Neuron (in vitro differentiated cells): ENCODE measurements around the gene MYO1H.
"Not testable (repeated sequence)": the region's sequence is repeated elsewhere in the genome, so short reads cannot be mapped to it uniquely, and the experiment has no call there.

Source experiments
- H2AFZ ChIP-seq: one replicate; pipeline ENCODE4 v1.6.1; 2013; ENCODE audit warnings: low read depth, mild to moderate bottlenecking, inconsistent platforms, low read length, moderate library complexity
- H3K27me3 ChIP-seq: one replicate; pipeline ENCODE4 v1.6.1; 2013; ENCODE audit warnings: low read length; ENCODE audit not compliant: insufficient read depth
- H3K36me3 ChIP-seq: one replicate; pipeline ENCODE4 v1.6.1; 2013; ENCODE audit warnings: low read length; ENCODE audit not compliant: insufficient read depth
- H3K4me1 ChIP-seq: one replicate; pipeline ENCODE4 v1.6.1; 2013; ENCODE audit warnings: low read length; ENCODE audit not compliant: insufficient read depth
- H3K4me3 ChIP-seq: 2 replicates; pipeline ENCODE4 v1.5.1; 2013; ENCODE audit warnings: mild to moderate bottlenecking, low read length, moderate library complexity
- H3K9me3 ChIP-seq: one replicate; pipeline ENCODE4 v1.6.1; 2013; ENCODE audit warnings: low read length

MYO1H gene

DNA sequence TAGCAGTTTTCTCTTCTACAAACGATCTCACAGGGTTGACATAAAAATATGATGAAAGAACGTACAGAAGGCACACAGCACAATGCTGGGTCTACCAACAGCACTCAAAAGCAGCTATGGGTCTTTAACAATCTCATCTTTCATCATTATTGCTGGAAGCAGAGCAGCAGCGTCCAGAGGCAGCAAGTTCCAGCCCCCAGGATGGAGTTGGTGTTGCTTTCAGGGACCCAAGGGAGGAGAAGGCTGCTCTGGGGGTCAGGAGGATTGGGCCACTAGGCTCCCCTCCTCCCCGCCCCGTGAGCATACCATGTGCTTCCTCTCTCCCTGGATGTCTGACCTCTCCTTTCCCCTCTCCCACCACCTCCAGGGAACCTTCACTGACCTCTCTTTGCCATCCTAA lies 116.1 kb downstream of the MYO1H start:
- no peaks in the 10 kb centered on the region for H3K9me3 ChIP-seq
- no peaks in the 10 kb centered on the region for H3K27me3 ChIP-seq
- H2AFZ ChIP-seq, result no peak overlapping the region
- peaks cover 60% of the 10 kb centered on the region for H3K4me1 ChIP-seq
- no peak overlapping the region for H3K4me3 ChIP-seq
- H3K36me3 ChIP-seq, result peaks cover 25% of the 10 kb centered on the region

DNA sequence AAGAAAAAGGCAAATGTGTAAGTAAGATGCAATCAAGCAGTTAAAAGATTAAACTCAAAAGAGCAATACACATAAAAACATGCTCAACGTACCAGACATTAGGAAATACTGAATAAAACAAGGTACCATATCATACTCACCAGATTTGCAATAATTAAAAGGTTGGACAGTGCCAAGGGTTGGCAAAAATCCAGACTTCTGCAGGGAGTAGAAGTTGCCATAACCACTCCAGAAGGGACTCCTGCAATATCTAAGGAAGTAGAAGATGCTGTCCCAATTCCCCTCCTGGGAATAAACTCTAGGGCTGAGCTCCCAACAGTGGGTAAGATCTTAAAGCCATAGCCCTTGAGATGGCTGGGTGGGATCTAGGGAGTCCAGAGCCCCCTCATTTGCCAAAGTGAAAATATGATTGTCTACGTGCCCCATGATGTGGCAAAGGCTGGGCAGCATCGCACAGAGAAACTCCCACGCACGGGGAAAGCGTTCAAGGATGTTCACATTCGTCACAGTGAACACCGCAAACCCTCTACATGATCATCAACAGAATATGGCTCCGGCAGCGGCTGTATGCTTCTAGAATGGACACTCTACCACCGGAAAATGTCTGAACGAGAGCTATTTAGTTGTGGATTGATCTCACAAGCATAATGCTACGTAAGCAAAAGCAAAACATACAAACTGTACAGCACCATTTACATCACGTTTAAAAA lies 117.1 kb downstream of the MYO1H start:
- Histone ChIP-seq H3K4me3 (no peak overlapping the region), H3K36me3 (peaks cover 35% of the 10 kb centered on the region), H3K9me3 (no peaks in the 10 kb centered on the region), H3K4me1 (peaks cover 50% of the 10 kb centered on the region), H2AFZ (no peak overlapping the region), H3K27me3 (no peaks in the 10 kb centered on the region)

DNA sequence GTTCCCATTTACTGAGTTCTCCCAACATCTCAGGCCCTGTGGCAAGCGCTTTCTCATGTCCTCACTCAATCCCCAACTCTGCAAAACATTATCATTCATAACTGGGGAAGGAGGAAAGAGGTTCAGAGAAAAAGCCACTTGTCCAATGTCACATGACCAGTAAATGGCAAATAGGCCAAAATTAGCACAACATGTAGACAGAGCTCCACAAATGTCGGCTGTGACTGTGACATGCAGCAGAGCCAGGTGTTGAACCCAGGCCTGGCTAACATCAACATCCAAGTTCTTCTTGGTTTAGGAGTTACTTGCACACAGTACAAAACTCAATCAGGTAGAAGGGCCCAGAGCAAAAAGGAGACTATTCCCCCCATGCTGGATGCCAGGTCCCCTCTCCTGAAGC lies 118.6 kb downstream of the MYO1H start:
- no peaks in the 10 kb centered on the region for H3K9me3 ChIP-seq
- H3K4me1 ChIP-seq, result peaks cover 36% of the 10 kb centered on the region
- no peak overlapping the region for H2AFZ ChIP-seq
- no peak overlapping the region for H3K4me3 ChIP-seq
- H3K36me3 ChIP-seq, result peaks cover 34% of the 10 kb centered on the region
- H3K27me3 ChIP-seq, result no peaks in the 10 kb centered on the region

DNA sequence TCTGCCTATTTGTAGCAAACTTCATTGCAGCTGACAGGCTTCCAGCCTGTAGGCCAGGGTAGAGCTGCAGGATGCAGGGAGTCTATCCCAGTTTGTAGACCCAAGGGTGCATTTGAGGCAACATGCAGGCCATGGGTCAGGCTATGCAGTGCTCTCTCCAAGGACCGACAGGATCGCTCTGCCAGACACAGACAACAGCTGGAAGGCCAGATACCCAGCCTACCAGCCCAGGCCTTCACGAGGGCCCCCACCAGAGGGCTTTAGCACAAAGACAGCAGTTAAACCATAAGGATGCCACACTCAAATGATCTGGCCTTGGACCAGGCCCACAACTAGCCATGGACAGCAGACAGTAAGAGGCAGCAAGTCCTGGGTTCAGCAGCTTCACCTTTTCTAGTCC lies 119.1 kb downstream of the MYO1H start:
- H3K4me1 ChIP-seq, result peaks cover 30% of the 10 kb centered on the region

DNA sequence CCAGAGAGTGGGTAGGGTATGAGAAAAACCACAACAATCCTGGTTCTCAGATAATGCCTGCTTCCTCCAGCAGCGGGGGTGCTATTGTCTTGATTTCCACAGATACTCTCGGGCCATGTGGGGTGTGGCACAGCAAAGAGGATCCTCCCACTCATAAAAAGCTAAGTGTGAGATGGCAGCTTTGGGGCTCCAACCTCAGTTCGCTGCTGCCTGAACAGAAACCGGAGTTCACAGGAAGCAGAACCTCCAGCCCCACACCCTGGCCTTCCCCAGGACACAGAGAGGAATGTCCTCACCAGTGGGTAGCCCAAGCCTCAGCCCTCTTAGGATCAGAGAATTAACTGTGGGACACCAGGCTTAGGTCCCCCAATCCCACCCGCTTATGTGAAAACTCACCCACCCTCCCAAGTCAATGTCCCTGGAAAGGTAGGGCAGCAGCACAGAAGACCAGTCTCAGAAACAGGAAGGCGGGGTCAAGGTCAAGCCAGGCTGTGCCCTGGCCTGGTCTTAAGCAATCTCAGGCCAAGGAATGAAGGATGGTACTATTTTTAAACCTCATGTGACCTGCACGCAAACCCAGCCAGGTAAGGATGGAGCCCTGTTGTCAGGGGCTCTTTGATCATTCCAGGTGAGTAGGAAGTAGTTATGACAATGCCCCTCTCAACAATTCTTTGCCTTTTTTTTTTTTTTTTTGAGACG lies 120.4 kb downstream of the MYO1H start:
- Histone ChIP-seq H2AFZ (no peak overlapping the region), H3K9me3 (no peaks in the 10 kb centered on the region), H3K27me3 (no peaks in the 10 kb centered on the region), H3K36me3 (peaks cover 41% of the 10 kb centered on the region), H3K4me1 (peaks cover 17% of the 10 kb centered on the region), H3K4me3 (no peak overlapping the region)

More for the DNA sequence above, 119.1 kb downstream of the MYO1H start:
- peaks cover 34% of the 10 kb centered on the region for H3K36me3 ChIP-seq
- no peaks in the 10 kb centered on the region for H3K27me3 ChIP-seq
- H2AFZ ChIP-seq, result no peak overlapping the region
- H3K9me3 ChIP-seq, result no peaks in the 10 kb centered on the region
- H3K4me3 ChIP-seq, result no peak overlapping the region

DNA sequence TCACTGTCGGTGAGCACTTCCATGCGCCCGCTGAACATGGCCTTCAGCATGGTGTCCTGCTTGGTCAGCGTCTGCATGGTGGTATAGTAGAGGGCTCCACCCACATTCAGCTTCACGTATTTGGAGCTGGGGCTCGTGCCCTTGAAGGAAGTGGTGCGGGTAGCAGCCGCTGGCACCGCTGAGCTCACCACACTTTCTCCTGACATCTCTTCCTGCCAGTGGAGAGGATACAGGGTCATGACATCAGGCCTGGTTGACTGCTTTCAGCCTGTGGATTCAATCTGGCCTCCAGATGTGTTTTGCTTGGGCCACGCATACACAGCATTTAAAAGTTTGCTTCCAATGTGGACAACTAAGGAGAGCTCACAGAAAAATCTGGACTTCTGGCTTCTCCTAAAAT lies 121.8 kb downstream of the MYO1H start:
- no peaks in the 10 kb centered on the region for H3K27me3 ChIP-seq
- no peak overlapping the region for H3K4me3 ChIP-seq
- no peaks in the 10 kb centered on the region for H3K9me3 ChIP-seq
- H3K4me1 ChIP-seq, result peaks cover 3% of the 10 kb centered on the region
- no peak overlapping the region for H2AFZ ChIP-seq
- H3K36me3 ChIP-seq, result peaks cover 42% of the 10 kb centered on the region

DNA sequence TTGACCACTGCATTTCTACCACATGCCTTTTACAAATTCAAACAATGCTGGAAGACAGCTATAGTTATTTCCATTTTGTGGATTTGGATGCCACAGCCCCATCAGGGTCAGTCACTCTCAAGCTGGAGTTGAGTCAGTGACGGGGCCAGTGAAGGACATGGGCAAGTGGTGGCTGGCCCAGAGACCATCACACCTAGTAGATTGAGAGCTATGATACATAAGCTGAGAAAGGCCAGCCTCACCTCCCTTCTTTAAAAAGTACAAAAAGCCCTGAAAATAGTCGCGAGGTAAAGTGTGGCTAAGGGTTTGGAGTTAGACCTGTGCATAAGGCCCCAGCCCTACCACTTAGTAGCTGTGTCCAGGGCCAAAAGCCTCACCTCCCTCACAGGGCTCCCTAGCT lies 125.3 kb downstream of the MYO1H start:
- peaks cover 29% of the 10 kb centered on the region for H3K36me3 ChIP-seq
- no peak overlapping the region for H3K4me3 ChIP-seq
- H3K27me3 ChIP-seq, result no peaks in the 10 kb centered on the region
- H3K4me1 ChIP-seq, result peaks cover 17% of the 10 kb centered on the region
- H2AFZ ChIP-seq, result no peak overlapping the region
- H3K9me3 ChIP-seq, result no peaks in the 10 kb centered on the region

DNA sequence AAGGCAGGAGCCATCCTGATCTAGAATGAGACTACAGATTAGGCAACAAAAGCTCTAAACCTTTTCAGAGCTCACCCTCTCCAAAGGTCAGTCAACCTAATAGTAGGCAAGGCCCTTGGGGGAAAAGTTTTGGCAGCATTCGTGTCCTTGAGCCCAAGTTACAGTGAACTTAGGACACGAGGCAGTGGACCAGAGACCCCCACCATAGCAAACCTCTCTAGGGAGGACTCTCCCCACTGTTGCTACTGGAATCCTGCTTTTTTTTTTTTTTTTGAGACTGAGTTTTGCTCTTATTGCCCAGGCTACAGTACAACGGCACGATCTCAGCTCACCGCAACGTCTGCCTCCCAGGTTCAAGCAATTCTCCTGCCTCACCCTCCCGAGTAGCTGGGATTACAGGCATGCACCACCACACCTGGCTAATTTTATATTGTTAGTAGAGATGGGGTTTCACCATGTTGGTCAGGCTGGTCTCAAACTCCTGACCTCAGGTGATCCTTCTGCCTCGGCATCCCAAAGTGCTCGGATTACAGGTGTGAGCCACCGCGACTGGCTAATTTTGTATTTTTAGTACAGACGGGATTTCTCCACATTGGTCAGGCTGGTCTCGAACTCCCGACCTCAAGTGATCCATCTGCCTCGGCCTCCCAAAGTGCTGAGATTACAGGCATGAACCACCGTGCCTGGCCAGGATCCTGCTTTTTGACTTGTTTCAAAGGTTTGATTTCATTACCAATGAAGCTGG lies 126.0 kb downstream of the MYO1H start:
- H3K36me3 ChIP-seq, result peaks cover 24% of the 10 kb centered on the region
- H3K4me3 ChIP-seq, result not testable (repeated sequence)

DNA sequence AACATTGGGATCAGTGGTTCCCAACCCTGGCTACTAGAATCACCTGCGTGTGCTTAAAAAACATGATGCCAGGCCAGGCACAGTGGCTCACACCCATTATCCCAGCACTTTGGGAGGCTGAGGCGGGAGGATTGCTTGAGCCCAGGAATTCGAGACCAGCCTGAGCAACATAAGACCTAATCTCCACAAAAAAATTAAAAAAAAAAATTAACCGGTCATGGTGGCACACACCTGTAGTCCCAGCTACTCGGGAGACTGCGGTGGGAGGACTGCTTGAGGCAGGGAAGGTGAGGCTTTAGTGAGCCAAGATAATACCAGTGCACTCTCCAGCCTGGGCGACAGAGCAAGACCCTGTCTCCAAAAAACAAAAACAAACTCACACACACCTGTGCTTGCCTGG lies 127.4 kb downstream of the MYO1H start:
- no peaks in the 10 kb centered on the region for H3K9me3 ChIP-seq
- H2AFZ ChIP-seq, result no peak overlapping the region
- H3K4me1 ChIP-seq, result peaks cover 24% of the 10 kb centered on the region
- no peak overlapping the region for H3K4me3 ChIP-seq
- H3K27me3 ChIP-seq, result no peaks in the 10 kb centered on the region
- peaks cover 10% of the 10 kb centered on the region for H3K36me3 ChIP-seq

More for the DNA sequence above, 126.0 kb downstream of the MYO1H start:
- H3K4me1 ChIP-seq, result peaks cover 23% of the 10 kb centered on the region
- not testable (repeated sequence) for H2AFZ ChIP-seq, H3K9me3 ChIP-seq, H3K27me3 ChIP-seq

DNA sequence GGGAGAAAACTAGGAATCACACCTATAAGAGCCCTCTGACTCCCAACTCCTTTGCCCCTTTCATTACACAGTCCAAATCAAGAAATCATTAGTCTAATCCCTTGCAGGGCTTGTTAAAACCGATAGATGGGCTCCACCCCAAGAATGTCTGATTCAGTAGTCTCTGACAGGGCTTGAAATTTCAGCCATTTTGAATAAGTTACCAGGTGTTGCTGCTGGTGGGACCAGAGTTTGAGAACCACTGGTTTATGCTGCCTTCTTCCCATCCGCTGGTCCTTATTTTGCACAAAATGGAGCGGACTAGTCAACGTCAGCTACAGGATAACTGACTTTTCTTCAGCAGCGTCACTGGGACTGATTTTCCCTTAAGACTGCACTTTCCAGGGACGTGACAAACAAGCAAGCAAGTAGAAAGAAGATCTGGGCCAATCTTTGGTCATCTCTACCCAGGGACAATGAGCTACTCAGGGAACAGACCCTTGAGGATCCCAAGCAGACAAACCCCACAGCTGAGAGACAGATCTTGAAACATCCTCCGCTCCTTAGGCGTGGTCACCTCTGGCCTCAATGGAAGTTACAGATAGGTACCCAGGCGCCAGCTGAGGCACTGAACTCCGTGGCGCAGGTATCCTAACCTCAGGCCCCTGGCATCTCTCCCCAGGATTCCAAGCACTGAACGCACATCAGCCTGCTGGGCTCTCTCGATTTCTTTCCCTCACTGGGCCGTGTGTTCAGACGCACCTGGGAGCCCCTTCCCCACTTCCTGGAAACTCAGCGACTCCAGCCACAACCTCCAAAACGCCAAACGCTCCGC lies 128.5 kb downstream of the MYO1H start:
- H3K4me1 ChIP-seq, result peaks cover 24% of the 10 kb centered on the region
- H3K27me3 ChIP-seq, result no peaks in the 10 kb centered on the region
- H3K36me3 ChIP-seq, result peaks cover 8% of the 10 kb centered on the region
- peak overlapping the region; percentile 66 for H2AFZ ChIP-seq
- H3K4me3 ChIP-seq, result peak overlapping the region; percentile 99
- no peaks in the 10 kb centered on the region for H3K9me3 ChIP-seq

DNA sequence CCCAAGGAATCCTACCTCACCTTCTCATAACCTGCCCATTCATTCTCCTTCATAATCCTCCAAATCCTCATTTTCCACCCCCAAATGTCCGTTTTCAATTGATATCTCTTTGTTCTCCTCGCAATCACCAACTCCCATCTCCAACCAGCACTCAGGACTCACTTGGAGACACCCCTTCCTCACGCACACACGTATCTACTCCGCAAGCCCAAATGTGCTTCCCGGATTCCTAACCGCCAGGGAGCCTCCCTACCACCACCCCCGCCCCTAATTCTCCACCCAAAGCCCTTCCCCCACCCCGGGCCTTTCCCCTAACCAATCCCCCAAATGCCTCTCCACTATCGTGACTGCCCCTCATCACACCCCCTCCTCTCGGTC lies 129.1 kb downstream of the MYO1H start:
- Histone ChIP-seq H3K36me3 (peaks cover 8% of the 10 kb centered on the region), H3K27me3 (no peaks in the 10 kb centered on the region), H3K4me1 (peaks cover 24% of the 10 kb centered on the region), H3K4me3 (peak overlapping the region; percentile 99), H3K9me3 (no peaks in the 10 kb centered on the region), H2AFZ (peak overlapping the region; percentile 66)

DNA sequence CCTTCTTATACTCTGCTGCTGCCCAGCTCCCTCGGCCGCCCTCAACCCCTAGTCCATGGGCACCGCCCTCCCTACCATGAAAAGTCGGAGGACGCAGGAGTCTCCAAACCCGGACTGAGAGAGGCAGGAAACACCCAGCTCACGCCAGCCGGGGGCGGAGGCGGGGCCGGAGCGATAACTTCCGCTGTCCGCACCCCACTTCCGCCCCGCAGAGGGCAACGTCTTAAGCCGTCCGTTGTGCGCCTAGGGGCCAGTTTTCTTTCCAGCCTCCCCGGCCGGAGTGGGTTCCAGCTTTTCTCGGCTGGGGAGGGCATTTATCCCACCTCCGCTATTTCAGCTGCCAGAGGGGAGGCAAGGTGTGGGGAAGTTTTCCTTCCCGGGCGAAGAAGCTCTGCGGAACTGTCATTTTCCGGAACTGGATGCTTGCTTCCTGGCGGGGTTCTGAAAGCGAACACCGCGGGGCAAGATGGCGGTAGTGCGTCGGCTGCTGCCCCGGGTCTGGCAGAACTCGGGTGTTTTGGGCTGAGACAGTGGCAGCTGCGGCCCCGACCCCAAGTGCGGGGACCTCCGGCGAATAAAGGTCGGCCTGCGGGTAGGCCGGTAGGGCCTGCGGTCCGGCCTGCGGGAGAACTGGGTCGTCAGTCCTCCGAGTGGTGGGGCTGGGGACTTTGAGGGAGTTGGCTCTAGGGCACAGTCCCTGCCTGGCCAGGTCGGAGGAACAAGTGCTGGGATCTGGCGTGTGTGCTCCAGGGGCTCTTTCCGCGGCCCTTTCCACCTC lies 129.7 kb downstream of the MYO1H start, which contains the start of the genes KCTD10 and UBE3B:
KCTD10 (minus strand) TSS at position 116 of the 778 bp plus-strand sequence; CDS start at position 78, 38 bp downstream.
UBE3B (plus strand) TSS at position 450 of the 778 bp plus-strand sequence. CDS start 5,918 bp downstream, outside the sequence.
- no peaks in the 10 kb centered on the region for H3K9me3 ChIP-seq
- H2AFZ ChIP-seq, result peak within 1 kb of the TSS; percentile 66
- H3K4me3 ChIP-seq, result peak within 1 kb of the TSS; percentile 99
- H3K36me3 ChIP-seq, result peaks cover 8% of the 10 kb centered on the region
- no peaks in the 10 kb centered on the region for H3K27me3 ChIP-seq
- H3K4me1 ChIP-seq, result peaks cover 24% of the 10 kb centered on the region
